Stimulated activated CD4-positive, alpha-beta T cell treated with anti-CD3 and anti-CD28 coated beads, Interleukin-12 subunit alpha, Interleukin-12 subunit beta, amount 100 ng/mL, for 4 hours (primary cell): ENCODE measurements around the gene CLBA1.
"Not testable (repeated sequence)": the region's sequence is repeated elsewhere in the genome, so short reads cannot be mapped to it uniquely, and the experiment has no call there.

Experiments
- DNase-seq: peaks from one replicate; pipeline ENCODE4 v3.0.0-alpha.2; 2020

CLBA1 gene

DNA sequence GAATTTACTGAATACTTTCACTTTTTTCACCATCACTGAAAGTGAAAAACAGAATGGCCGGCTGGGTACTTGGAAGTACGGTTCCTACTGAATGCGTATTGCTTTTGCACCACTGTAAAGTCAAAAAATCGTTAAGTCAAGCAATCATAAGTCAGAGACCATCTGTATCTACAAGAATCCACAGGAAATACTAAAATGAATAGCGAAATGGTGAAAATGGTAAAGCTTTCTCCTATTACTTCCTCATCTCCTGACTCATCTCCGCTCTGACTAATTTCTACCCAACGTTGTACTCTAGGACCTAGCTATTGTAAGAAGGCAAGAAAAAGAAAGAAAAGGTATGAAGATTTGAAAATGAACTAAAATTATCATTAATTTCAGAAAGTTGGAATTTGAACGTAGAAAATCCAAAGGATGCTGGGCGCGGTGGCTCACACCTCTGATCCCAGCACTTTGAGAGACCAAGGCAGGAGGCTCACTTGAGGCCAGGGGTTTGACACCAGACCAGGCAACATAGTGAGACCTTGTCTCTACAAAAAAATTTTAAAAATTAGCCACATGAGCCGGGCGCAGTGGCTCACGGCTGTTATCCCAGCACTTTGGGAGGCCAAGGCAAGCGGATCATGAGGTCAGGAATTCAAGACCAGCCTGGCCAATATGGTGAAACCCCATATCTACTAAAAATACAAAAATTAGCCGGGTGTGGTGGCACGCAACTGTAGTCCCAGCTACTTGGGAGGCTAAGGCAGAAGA lies 40.6 kb downstream of the CLBA1 start:
- DNase-seq, result no peak

DNA sequence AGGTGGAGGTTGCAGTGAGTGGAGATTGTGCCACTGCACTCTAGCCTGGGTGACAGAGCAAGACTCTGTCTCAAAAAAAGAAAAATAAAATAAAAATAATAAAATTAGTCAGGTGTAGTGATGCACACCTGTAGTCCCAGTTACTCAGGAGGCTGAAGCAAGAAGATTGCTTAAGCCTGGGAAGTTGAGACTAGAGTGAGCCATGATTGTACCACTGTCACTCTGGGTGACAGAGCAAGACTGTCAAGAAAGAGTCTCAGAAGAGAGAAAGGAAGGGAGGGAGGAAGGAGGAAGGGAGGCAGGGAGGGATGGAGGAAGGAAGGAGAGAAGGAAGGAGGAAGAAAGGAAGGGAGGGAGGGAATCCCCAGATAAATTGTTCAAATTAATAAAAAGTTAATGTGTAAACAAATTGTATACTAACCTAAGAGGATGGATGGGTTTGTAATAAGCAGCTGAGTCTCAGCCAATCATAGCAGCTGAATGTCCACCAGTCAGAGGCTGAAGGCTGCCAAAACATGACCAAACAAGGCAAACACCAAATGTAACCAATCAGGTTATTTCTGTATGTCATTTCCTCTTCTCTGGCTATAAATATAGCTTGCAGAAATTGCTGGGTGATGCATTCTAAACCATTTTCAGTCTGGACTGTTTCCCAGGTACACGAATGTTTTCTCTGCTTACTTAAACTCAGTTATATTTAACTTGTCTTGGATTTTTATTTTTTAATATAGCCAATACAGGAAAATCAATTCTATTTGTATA lies 41.4 kb downstream of the CLBA1 start:
- DNase-seq, result no peak

DNA sequence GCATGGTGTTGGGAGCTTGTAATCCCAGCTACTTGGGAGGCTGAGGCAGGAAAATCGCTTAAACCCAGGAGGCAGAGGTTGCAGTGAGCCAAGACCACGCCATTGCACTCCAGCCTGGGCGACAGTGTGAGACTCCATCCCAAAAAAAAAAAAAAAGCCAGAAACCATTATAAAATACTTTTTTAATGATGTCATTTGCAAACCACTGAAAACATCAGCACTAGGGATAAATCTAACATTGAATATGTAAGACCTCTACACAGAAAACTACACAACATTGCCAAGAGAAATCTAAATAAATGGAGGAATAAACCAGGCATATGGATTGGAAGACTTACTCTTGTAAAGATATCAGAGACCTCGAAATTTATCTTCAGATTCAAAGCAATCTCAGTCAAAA lies 42.1 kb downstream of the CLBA1 start:
- DNase-seq, result not testable (repeated sequence)

DNA sequence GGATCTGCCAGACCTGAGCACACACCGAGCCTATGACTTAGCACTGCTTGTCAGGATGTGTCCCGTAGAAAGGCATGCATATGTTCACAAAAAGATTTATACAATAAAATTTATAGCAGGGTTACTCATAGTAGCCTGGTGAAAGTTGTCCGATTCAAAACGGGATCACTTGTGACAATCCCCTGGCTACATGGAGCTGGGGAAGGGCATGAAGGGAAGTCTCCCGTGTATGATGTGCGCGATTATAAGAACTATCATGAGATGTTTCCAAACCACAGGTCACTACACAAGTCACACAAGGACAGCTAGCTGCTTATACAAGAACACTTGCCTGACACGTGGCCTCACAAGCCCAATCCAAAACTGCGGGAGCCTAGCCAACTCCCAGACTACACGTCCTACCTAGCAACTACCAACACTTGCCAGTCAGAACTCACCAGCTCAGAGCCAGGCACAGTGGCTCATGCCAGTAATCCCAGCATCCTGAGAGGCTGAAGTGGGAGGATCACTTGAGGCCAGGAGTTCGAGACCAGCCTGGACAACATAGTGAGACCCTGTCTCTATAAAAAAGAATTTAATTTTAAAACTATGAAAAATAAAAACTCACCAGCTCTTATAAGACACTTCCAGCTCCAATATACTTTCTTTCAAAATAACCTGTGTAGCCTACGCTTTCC lies 42.8 kb downstream of the CLBA1 start:
- no peak for DNase-seq

DNA sequence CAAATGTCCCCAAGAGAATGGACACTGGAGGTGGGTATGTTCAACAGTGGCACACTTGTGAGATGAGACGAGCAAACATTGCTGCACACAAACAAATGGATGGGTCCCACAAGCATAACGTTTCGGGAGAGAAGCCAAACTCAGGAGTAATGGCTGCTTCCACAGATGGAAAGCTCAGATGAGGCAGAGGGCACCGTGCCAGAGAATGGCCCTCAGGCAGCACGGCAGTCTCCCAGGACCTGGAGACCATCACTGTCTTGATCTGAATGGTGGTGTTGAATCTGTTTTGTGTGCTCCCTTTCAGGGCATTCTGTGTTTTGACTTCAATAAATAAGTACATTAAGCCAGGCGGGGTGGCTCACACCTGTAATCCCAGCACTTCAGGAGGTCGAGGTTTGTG lies 43.8 kb downstream of the CLBA1 start:
- no peak for DNase-seq

DNA sequence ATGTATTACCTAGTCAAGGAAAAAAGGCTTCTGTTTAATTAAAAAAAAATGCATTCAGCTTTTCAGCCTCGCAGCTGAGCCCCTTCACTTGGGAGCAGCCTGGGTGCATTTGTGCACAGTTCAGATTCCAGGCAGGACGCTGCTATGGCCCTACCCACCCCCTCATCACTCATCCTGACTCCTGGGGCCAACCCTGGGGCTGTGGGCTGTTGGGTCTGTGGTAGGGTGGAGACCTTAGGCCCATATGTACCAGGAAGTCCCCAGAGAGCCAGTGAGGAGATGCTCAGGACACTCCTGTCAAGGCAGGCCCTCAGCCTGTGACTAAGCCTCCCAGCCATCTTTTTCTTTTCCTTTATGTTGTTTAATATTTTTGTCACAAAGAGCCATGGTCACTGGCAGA lies 44.6 kb downstream of the CLBA1 start:
- DNase-seq, result no peak

DNA sequence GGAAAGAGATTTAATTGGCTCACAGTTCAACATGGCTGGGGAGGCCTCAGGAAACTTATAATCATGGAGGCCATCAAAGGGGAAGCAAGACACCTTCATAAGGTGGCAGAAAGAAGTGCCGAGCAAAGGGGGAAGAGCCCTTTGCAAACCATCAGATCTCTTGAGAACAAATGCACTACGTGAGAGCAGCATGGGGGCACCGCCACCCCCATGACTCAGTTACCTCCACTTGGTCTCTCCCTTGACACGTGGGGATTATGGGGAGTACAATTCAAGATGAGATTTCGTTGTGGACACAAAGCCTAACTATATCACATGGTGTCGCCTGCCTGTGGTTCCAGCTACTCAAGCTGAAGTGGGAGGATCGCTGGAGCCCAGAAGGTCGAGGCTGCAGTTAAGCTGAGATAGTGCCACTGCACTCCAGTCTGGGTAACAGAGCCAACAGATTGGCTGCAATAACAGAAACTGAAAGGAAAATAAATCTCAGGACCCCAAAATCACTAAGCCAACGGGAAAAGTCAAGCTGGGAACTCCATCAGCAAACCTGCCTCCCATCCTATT lies 45.3 kb downstream of the CLBA1 start:
- DNase-seq, result no peak

DNA sequence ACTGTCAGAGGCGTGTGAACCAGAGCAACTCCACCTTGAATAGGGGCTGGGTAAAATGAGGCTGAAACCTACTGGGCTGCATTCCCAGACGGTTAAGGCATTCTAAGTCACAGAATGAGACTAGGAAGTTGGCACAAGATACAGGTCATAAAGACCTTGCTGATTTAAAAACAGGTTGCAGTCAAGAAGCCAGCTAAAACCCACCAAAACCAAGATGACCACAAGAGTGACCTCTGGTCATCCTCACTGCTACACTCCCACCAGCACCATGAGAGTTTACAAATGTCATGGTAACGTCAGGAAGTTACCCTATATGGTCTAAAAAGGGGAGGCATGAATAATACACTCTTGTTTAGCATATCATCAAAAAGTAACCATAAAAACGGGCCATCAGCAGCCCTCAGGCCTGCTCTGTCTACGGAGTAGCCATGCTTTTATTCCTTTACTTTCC lies 46.9 kb downstream of the CLBA1 start:
- not testable (repeated sequence) for DNase-seq

DNA sequence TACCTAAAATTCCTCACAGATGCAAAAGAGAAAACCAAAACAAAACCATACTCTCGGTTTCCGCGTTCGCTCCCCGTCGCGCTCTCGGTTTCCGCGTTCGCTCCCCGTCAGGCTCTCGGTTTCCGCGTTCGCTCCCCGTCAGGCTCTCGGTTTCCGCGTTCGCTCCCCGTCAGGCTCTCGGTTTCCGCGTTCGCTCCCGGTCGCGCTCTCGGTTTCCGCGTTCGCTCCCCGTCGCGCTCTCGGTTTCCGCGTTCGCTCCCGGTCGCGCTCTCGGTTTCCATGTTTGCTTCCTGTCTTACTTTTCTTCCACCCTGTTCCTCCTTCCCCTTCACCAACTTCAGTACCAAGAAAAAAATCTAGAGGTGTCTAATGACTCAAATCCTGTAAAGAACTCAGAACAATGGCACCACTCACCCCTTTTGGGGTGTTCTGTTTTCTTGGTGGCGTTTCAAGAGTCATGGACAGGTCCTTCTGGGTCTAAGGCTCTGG lies 47.9 kb downstream of the CLBA1 start:
- DNase-seq, result not testable (repeated sequence)

DNA sequence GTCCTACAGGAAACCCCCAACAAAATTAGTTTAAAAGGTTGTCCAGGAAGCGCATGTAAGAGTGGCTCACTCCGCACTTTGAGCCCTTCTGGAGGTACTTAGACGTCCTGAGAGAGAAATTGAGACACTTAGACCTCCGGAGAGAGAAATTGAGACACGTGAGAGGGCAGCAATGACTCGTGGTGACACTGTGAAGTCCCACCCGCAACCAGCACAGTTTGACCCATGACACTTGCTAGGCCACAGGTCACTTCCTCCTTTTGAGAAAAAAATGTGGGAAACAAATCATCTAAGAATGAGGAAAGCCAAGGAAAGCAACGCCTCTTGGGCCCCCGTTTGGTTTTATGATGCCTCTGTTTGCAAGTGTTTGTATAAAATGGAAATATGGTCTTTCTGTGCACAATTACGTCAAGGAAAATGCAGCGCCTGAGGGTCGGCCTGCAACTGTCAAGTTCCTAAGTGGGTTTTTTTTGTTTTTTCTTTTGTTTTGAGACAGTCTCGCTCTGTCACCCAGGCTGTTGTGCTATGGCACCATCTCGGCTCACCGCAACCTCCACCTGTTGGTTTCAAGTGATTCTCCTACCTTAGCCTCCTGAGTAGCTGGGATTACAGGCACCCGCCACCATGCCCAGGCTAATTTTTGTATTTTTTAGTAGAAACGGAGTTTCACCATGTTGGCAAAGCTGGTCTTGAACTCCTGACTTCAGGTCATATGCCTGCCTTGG lies 48.9 kb downstream of the CLBA1 start:
- no peak for DNase-seq

DNA sequence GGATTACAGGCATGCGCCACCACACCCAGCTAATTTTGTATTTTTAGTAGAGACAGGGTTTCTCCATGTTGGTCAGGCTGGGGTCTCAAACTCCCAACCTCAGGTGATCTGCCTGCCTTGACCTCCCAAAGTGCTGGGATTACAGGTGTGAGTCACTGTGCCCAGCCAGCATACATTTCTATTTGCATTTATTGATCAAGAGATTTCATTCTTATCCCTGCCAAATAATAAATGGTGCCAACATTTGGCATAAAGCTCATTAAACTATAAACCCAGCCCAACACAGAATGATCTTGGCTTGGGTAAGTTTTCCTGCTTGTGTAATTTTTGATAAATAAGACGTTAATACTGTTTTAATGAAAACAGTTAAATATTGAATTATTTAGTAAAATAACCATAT lies 50.0 kb downstream of the CLBA1 start:
- DNase-seq, result not testable (repeated sequence)

DNA sequence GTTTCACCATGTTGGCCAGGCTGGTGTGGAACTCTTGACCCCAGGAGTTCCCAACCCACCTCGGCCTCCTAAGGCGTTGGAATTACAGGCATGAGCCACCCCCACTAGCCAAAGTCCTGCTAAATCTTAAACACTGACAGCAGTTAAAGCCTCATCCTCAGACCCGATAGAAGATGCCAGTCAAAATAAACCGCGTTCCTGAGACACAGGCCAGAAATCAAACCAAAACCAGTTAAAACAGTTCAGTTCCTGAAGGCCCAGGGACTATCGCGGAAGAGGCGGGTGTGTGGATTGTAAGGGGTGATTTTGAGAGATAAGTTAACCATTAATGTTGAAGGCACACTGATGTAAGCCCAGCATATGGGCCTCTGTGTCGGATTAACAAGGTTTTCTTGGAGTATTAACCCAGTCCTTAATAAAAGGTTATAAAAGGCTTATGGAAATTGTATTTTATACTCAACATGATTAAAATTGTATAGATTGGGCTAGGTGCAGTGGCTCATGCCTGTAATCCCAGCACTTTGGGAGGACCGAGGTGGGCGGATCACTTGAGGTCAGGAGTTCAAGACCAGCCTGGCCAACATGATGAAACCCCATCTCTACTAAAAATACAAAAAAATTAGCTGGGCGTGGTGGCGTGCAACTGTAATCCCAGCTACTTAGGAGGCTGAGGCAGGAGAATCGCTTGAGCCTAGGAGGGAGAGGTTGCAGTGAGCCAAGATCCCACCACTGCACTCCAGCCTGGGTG lies 54.0 kb downstream of the CLBA1 start:
- DNase-seq, result no peak

DNA sequence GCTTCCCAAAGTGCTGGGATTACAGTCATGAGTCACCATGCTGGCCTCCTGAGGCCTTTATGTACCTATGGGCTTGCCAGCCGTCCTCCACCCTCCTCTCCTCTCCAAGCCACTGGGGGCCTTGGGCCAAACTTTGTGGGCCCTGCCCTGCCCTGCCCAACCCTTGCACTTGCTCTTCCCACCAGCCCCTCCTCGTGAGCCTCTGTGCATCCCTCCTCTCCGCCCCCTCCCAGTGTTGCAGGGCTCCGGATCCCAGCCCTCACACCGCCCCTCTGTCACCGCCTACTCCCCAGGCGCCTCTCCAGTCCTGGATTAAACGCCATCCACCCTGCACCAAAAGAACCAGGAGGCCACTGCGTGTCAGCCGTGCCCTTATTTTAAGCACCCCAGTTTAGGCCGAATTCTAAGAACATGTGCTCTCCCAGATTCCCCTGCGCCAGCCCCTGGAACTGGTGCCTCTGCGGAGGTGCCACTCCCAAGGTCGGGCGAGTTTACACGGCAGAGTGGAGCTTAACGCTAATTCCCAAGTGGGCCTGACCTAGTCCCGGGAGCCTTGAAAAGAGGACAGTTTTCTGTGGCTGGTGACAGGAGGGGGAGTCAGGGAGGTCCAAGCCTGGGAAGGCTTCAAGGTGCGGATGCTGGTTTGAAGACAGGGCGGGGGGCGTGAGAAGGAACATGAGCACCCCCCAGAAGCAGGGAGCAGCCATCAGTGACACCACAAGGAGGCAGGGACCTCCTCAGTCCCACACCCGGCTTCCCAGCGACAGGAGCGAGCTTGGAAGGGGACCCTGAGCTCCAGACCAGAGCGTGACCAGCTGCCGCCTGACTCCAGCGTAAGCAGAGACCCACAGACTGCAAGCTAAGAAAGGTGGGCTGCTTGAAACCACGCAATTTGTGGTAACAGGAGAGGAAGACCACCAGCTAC lies 56.5 kb downstream of the CLBA1 start:
- no peak for DNase-seq

DNA sequence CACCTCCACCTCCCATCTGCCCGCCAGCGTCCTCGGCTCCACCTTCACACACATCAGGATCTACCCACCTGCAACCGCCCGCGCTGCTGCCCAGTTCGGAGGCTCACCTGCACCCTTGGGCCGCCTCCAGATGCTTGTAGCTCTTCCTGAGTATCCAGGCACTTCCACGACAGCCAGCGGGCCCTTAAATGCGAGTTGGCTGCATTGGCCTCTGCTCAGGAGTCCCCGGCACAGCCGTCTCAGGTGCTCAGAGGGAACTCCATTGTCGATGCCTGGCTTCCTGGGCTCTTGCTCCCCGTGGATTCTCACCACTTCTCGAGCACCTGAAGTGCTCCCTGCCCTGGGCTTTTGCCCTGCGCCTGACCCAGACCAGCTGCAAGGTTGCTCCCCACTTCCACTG lies 57.2 kb downstream of the CLBA1 start:
- DNase-seq, result no peak

DNA sequence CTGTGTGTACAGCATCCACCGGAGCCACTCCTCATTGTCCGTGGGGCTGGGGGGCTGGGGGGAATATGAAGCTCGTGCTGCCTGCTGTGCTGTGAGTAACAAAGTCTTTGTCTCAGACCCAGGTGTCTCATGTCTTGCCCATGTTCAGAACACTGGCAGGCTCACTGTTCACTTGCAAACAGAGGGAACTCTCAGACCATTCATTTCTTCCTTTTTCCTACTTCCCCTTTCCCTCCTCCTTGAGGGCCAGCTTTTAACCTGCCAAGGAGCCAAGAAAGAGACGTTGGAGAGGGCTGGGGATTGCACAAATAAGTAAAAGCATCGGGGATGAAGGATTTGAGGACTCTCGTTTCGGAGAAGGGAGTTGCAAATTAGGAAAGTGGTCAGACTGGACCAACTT lies 58.1 kb downstream of the CLBA1 start:
- DNase-seq, result no peak
